WI38 (cell line): ENCODE measurements around the gene MN1.

Source experiments
- H3K4me3 ChIP-seq: 2 replicates; pipeline ENCODE4 v1.5.1; 2011; ENCODE audit warnings: low read depth, mild to moderate bottlenecking, control low read depth, low read length
- TF ChIP-seq, protein P1 (sequence below): IDR thresholded peaks from 2 replicates; pipeline ENCODE4 v1.5.1; 2012; ENCODE audit warnings: low read depth, mild to moderate bottlenecking, control low read depth, low read length

Gene MN1

GRCh38 chr22:27774200-27774599 is 27.4 kb downstream of the MN1 start:
- TF ChIP-seq, protein P1, sequence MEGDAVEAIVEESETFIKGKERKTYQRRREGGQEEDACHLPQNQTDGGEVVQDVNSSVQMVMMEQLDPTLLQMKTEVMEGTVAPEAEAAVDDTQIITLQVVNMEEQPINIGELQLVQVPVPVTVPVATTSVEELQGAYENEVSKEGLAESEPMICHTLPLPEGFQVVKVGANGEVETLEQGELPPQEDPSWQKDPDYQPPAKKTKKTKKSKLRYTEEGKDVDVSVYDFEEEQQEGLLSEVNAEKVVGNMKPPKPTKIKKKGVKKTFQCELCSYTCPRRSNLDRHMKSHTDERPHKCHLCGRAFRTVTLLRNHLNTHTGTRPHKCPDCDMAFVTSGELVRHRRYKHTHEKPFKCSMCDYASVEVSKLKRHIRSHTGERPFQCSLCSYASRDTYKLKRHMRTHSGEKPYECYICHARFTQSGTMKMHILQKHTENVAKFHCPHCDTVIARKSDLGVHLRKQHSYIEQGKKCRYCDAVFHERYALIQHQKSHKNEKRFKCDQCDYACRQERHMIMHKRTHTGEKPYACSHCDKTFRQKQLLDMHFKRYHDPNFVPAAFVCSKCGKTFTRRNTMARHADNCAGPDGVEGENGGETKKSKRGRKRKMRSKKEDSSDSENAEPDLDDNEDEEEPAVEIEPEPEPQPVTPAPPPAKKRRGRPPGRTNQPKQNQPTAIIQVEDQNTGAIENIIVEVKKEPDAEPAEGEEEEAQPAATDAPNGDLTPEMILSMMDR, result no peak
- no peak overlapping the region for H3K4me3 ChIP-seq

DNA sequence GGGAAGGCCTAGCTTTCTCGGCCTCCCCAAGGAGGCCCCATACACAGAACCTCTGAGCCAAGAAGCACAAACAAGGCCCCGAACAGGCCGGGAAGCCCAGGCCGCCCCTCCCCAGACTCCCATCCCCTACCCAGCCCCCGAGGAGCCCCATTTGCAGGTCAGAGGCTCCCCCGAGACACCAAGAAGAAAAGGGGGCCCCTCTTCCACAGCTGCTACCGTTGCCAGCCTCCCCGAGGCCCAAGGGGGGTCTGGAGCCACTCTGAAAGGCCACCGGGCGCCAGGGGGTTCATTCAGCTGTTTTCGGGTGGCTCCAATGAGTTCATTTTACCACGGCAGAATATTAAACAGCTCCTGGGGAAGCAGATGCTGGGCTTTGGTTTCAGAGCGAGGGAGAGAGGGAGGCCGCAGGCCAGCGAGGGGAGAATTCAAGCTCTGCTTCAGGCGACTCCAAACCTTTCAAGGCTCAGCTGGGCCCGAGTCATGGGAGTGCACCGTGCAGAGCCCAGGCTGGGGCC is 28.5 kb downstream of the MN1 start:
- H3K4me3 ChIP-seq, result no peak overlapping the region
- TF ChIP-seq, protein P1, result no peak

- TF ChIP-seq, protein P1, result no peak
These were observed 29.2 kb downstream of the MN1 start for GRCh38 chr22:27772081-27772983.

GRCh38 chr22:27771637-27772036 is 29.9 kb downstream of the MN1 start:
- no peak overlapping the region for H3K4me3 ChIP-seq
- TF ChIP-seq, protein P1, result no peak

More at GRCh38 chr22:27772081-27772983, 29.2 kb downstream of the MN1 start:
- no peak overlapping the region for H3K4me3 ChIP-seq

- H3K4me3 ChIP-seq, result no peak overlapping the region
- TF ChIP-seq, protein P1, result no peak
These were observed 32.5 kb downstream of the MN1 start for GRCh38 chr22:27769012-27769411.

DNA sequence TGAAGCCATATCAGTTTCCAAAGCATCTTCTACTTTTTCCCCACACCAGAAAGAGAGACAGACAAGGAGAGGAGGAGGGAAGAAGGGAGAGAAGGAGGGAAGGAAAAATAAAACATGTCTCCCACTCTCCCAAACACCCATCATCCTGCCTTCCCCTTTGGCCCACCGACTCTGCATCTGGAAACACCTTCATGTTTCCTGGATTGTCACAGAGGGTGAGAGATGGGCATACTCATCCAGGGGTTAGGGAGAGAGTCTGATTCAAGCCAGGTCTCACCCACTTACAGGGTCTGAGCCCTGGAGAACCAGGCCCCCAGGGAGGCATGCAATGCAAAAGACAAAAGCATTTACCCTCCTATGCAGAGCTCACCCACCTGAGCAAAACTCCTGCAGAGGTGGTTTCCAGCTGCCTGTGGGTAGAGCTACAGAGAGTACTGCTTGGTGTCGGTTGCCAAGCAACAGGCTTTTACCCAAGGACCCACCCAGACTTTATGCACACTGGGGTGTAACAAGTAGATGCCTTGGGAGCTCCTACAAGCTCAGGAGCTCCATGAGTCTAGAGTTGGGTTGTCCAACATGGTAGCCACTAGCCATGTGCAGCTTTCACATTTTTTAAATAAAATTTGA is 33.4 kb downstream of the MN1 start:
- TF ChIP-seq, protein P1, result no peak
- no peak overlapping the region for H3K4me3 ChIP-seq

- no peak overlapping the region for H3K4me3 ChIP-seq
- TF ChIP-seq, protein P1, result no peak
These were observed 34.9 kb downstream of the MN1 start for GRCh38 chr22:27766679-27767078.
